PC-3 (cell line): ENCODE measurements around the gene PIGC. TPM values are rescaled to one million over a fixed set of nuclear protein-coding genes. Genes with fewer than 3 reads are reported as not detected.

Experiments
- ATAC-seq: fragments of 200-7000 bp; cut with Tn5 transposase; 2 replicates; pipeline ENCODE4 v1.9.1; 2020; ENCODE audit warnings: mild to moderate bottlenecking, moderate library complexity
- BruUV-seq: library from RNA; stranded (reverse); fragments of 400-500 nt; replicated peaks from 2 replicates; lab custom pipeline; 2021; lab: Mats Ljungman, UMichigan
- CTCF ChIA-PET: fragments of 300-600 bp; sonication (Branson Sonifier 250); formaldehyde crosslinking; loops from one replicate; lab custom pipeline; 2022; ENCODE audit warnings: antibody characterized with exemption; lab: Charles Lee
- POLR2A ChIA-PET: fragments of 300-600 bp; sonication (Branson Sonifier 250); formaldehyde crosslinking; loops from one replicate; lab custom pipeline; 2022; ENCODE audit warnings: antibody characterized with exemption; ENCODE audit not compliant: unreplicated experiment; lab: Charles Lee
- DNase-seq: peaks from one replicate; pipeline ENCODE4 v3.0.0-alpha.2; 2015
- H2AFZ ChIP-seq: fragments of 300-600 bp; sonication (generic); 2 replicates; pipeline ENCODE4 v1.6.0; 2016; ENCODE audit warnings: antibody characterized with exemption, low read length
- H3F3A ChIP-seq: fragments of 300-600 bp; sonication (generic); one replicate; pipeline ENCODE4 v1.6.0; 2017; ENCODE audit warnings: antibody characterized with exemption, low read length, control low read depth, mild to moderate bottlenecking; ENCODE audit not compliant: unreplicated experiment
- H3K27ac ChIP-seq: fragments of 300-600 bp; sonication (generic); 2 replicates; pipeline ENCODE4 v1.5.1; 2016; ENCODE audit warnings: mild to moderate bottlenecking, low read length
- H3K27me3 ChIP-seq: fragments of 300-600 bp; sonication (generic); 2 replicates; pipeline ENCODE4 v1.6.1; 2016; ENCODE audit warnings: low read length, mixed read lengths
- H3K36me3 ChIP-seq: fragments of 300-600 bp; sonication (generic); 2 replicates; pipeline ENCODE4 v1.6.1; 2016; ENCODE audit warnings: low read depth, mixed run types, low read length, mixed read lengths
- H3K4me1 ChIP-seq: fragments of 300-600 bp; sonication (generic); 2 replicates; pipeline ENCODE4 v1.5.1; 2016; ENCODE audit warnings: low read length; ENCODE audit not compliant: insufficient read depth
- H3K4me2 ChIP-seq: fragments of 300-600 bp; sonication (generic); 2 replicates; pipeline ENCODE4 v1.6.0; 2016; ENCODE audit warnings: low read length
- H3K4me3 ChIP-seq: fragments of 300-600 bp; sonication (generic); 2 replicates; pipeline ENCODE4 v1.5.1; 2016; ENCODE audit warnings: mild to moderate bottlenecking, low read length, mixed read lengths
- H3K79me2 ChIP-seq: fragments of 300-600 bp; sonication (generic); 2 replicates; pipeline ENCODE4 v1.6.1; 2017; ENCODE audit warnings: low read length, mixed read lengths
- H3K9ac ChIP-seq: fragments of 300-600 bp; sonication (generic); 2 replicates; pipeline ENCODE4 v1.6.0; 2016; ENCODE audit warnings: mild to moderate bottlenecking, low read length
- H3K9me2 ChIP-seq: fragments of 300-600 bp; sonication (generic); replicated peaks from 2 replicates; pipeline ENCODE4 v1.6.1; 2016; ENCODE audit warnings: mixed run types, low read length, mixed read lengths
- H3K9me3 ChIP-seq: fragments of 300-600 bp; sonication (generic); 2 replicates; pipeline ENCODE4 v1.6.1; 2016; ENCODE audit warnings: low read length, mixed read lengths
- H4K20me1 ChIP-seq: fragments of 300-600 bp; sonication (generic); 2 replicates; pipeline ENCODE4 v1.6.1; 2016; ENCODE audit warnings: low read length, mixed read lengths
- EZH2 ChIP-seq: fragments of 300-600 bp; sonication (generic); IDR thresholded peaks from one replicate; pipeline ENCODE4 v1.6.1; 2017; ENCODE audit warnings: antibody characterized with exemption, mild to moderate bottlenecking, low read length; ENCODE audit not compliant: unreplicated experiment
- EZH2phosphoT487 ChIP-seq: fragments of 300-600 bp; sonication (generic); IDR thresholded peaks from 2 replicates; pipeline ENCODE4 v1.6.1; 2018; ENCODE audit warnings: mild to moderate bottlenecking, antibody characterized with exemption, low read length, borderline replicate concordance
- intact Hi-C: fragments of 100-400 bp; cut with micrococcal nuclease; formaldehyde crosslinking; loops from 2 replicates; pipeline ENCODE4 v1.9.0; 2023
- total RNA-seq: library from RNA; depleted of rRNA; stranded (reverse); fragments of >200 nt; gene quantifications from 2 replicates; pipeline ENCODE4 v1.2.3, GENCODE V29; 2014
- TF ChIP-seq, protein P1 (sequence below): fragments of 300-600 bp; sonication (generic); conservative IDR thresholded peaks from 2 replicates; pipeline ENCODE4 v1.5.1; 2017; ENCODE audit warnings: antibody characterized with exemption, low read depth, mild to moderate bottlenecking, low read length

PIGC gene
- total RNA-seq, 1 experiment from 2014 or later = 70.5 TPM

DNA sequence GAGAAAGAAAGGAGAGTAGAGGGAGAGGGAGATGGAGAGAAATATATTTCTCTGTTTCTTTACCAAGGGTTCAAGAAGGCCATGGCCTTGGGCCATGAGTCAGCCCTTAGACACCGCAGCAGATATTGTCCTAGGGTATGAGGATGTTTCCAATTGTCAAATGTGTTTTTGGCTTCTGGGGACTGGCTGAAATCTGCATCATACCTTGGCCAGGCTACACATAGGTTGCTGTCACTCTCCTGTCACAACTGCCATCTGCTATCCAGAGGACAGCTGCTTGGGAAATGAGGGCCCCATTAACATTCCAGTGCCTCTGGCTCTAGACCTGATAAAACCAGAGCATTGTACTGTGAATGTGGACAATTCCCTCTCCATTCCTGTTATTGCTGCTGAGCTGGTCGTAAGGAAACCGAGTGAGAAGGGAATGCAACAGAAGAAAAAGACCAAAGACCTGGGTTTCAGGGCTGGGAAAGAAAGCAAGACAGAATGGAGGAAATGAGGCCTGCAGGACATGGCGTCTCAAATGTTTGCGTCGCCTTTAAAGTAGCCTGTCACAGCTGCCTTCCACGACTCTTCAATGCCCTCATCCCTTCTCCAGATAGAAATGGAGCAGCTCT is 8.8 kb upstream of the PIGC start:
- Histone ChIP-seq H4K20me1 (no peaks in the 10 kb centered on the region), H3K79me2 (no peaks in the 10 kb centered on the region), H3K9me2 (no peaks in the 10 kb centered on the region), H3K36me3 (no peaks in the 10 kb centered on the region), H3K27ac (peak overlapping the region; percentile 1; the same call in 1 of the 2 replicates), H3K9ac (no peak overlapping the region), H3K27me3 (no peaks in the 10 kb centered on the region), H2AFZ (no peak overlapping the region), H3F3A (peaks cover 21% of the 10 kb centered on the region), H3K4me2 (peak overlapping the region; percentile 9), H3K4me3 (no peak overlapping the region), H3K4me1 (peaks cover 65% of the 10 kb centered on the region), H3K9me3 (no peaks in the 10 kb centered on the region)
- BruUV-seq = no TSS peak
- no peak for ATAC-seq
- DNase-seq = peak; percentile 53
- CTCF ChIA-PET = no interaction called here
- POLR2A ChIA-PET = interaction anchor here (1.0 kb wide), 1 partner anchor 80 kb away, joined by 5 read pairs; no protein-coding TSS in a partner anchor
- TF ChIP-seq EZH2 (no peak), EZH2phosphoT487 (no peak)
- TF ChIP-seq, protein P1, sequence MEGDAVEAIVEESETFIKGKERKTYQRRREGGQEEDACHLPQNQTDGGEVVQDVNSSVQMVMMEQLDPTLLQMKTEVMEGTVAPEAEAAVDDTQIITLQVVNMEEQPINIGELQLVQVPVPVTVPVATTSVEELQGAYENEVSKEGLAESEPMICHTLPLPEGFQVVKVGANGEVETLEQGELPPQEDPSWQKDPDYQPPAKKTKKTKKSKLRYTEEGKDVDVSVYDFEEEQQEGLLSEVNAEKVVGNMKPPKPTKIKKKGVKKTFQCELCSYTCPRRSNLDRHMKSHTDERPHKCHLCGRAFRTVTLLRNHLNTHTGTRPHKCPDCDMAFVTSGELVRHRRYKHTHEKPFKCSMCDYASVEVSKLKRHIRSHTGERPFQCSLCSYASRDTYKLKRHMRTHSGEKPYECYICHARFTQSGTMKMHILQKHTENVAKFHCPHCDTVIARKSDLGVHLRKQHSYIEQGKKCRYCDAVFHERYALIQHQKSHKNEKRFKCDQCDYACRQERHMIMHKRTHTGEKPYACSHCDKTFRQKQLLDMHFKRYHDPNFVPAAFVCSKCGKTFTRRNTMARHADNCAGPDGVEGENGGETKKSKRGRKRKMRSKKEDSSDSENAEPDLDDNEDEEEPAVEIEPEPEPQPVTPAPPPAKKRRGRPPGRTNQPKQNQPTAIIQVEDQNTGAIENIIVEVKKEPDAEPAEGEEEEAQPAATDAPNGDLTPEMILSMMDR = no peak
- intact Hi-C loops = loop anchor here (5.0 kb wide), 1 partner anchor 970 kb away; no protein-coding TSS in a partner anchor

DNA sequence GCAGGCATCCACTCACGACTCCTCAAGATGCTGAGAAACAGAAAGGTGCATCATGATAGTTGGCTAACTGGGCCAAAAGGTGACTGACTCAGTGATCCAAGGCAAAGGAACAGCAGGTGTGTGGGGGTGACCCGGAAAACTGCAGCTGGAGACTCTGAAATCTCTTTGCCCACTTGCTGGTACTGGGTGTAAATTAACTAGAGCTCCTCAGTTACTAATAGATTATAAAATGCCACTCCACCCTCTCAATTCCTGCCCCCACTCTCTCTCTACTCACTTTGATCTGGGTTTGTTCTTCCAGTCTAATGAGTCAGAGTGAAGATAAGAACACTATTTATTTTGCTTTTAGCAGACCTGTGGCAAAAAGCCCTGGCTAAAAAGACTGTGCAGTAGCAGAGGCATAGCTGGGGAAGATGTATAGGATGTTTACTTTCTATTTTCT is 7.2 kb upstream of the PIGC start:
- ChIA-PET CTCF (interaction anchor here (0.7 to 2.0 kb wide), 10 partner anchors 10 to 269 kb away, joined by 3 to 15 read pairs (median 4); partner anchors contain the start of gene SUCO), POLR2A (interaction anchor here (0.6 to 2.0 kb wide), 8 partner anchors 32 to 1568 kb away, joined by 3 to 32 read pairs (median 6); partner anchors contain the start of gene SUCO)
- Histone ChIP-seq H3K79me2 (no peaks in the 10 kb centered on the region), H4K20me1 (no peaks in the 10 kb centered on the region), H3K36me3 (no peaks in the 10 kb centered on the region), H3K9me2 (no peaks in the 10 kb centered on the region), H3K4me1 (peaks cover 72% of the 10 kb centered on the region), H3K9me3 (no peaks in the 10 kb centered on the region), H3K27me3 (no peaks in the 10 kb centered on the region), H3K27ac (peak overlapping the region; percentile 86), H3K4me3 (peak overlapping the region; percentile 10; the same call in 1 of the 2 replicates), H2AFZ (peak overlapping the region; percentile 58), H3K4me2 (peak overlapping the region; percentile 76), H3F3A (peaks cover 21% of the 10 kb centered on the region), H3K9ac (peak overlapping the region; percentile 13; the same call in 1 of the 2 replicates)
- DNase-seq (peak; percentile 97), ATAC-seq (peak; percentile 28)
- no TSS peak for BruUV-seq
- TF ChIP-seq EZH2 = no peak
- no peak for TF ChIP-seq EZH2phosphoT487
- TF ChIP-seq, protein P1 = no peak
- intact Hi-C loops = loop anchor here (1.0 to 5.0 kb wide), 4 partner anchors 16 to 971 kb away; no protein-coding TSS in a partner anchor
